ENCODE data around the gene ZNF302. TPM values are rescaled to one million over a fixed set of nuclear protein-coding genes. Genes with fewer than 3 reads are reported as not detected.

ZNF302 gene
- total RNA-seq, 4 donors from 2014 or later: 25.7 to 34.1 (median 27.7) TPM

GRCh38 chr19:34715357-34715756 lies 37.9 kb downstream of the ZNF302 start:
- TF ChIP-seq CTCF (IDR thresholded peaks at IDR 0.05; ENCODE audit: low read depth): no peak

- TF ChIP-seq CTCF (IDR thresholded peaks at IDR 0.05; ENCODE audit: low read depth): no peak
Observed at GRCh38 chr19:34722353-34722752, 44.9 kb downstream of the ZNF302 start.

- no peak for TF ChIP-seq CTCF (IDR thresholded peaks at IDR 0.05; ENCODE audit: low read depth)
Observed at GRCh38 chr19:34725400-34725799, 47.9 kb downstream of the ZNF302 start.

- no peak for TF ChIP-seq CTCF (IDR thresholded peaks at IDR 0.05; ENCODE audit: low read depth)
Observed at GRCh38 chr19:34731019-34731829, 53.7 kb downstream of the ZNF302 start.

GRCh38 chr19:34731964-34732363 lies 54.5 kb downstream of the ZNF302 start:
- no peak for TF ChIP-seq CTCF (IDR thresholded peaks at IDR 0.05; ENCODE audit: low read depth)

- TF ChIP-seq CTCF (IDR thresholded peaks at IDR 0.05; ENCODE audit: low read depth): no peak
Observed at GRCh38 chr19:34732612-34733211, 55.2 kb downstream of the ZNF302 start.

GRCh38 chr19:34733266-34733745 lies 55.8 kb downstream of the ZNF302 start:
- TF ChIP-seq CTCF (IDR thresholded peaks at IDR 0.05; ENCODE audit: low read depth): no peak

Data from subcutaneous adipose tissue (tissue), 4 donors.